ENCODE results near the gene FAM47C.

DNA sequence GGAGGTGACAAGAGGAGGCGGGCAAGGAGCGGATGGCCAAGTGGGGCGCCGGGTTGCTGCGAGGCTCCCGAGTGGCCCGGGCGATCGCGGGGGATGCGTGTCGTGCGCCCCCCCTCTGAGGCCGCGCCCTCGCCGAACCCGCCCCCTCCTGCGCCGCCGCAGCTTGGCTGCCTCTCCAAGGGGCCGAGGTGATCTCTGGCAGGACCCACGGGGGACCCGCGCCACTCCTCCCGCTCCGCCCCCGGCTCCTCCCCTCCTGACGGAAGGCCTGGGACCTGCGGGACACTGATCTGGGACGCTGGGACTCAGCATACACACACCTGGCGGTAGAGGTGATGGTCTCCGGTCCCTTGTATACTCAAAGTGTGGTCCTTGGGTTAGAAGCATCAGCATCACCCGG is 21.9 kb upstream of the FAM47C start:
- TF ChIP-seq, protein P1, sequence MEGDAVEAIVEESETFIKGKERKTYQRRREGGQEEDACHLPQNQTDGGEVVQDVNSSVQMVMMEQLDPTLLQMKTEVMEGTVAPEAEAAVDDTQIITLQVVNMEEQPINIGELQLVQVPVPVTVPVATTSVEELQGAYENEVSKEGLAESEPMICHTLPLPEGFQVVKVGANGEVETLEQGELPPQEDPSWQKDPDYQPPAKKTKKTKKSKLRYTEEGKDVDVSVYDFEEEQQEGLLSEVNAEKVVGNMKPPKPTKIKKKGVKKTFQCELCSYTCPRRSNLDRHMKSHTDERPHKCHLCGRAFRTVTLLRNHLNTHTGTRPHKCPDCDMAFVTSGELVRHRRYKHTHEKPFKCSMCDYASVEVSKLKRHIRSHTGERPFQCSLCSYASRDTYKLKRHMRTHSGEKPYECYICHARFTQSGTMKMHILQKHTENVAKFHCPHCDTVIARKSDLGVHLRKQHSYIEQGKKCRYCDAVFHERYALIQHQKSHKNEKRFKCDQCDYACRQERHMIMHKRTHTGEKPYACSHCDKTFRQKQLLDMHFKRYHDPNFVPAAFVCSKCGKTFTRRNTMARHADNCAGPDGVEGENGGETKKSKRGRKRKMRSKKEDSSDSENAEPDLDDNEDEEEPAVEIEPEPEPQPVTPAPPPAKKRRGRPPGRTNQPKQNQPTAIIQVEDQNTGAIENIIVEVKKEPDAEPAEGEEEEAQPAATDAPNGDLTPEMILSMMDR (IDR thresholded peaks at IDR 0.05; ENCODE audit: insufficient read depth, low read length), result no peak
- TF ChIP-seq GABPA (IDR thresholded peaks at IDR 0.05; ENCODE audit: low read depth), result no peak
- TF ChIP-seq, protein P2, sequence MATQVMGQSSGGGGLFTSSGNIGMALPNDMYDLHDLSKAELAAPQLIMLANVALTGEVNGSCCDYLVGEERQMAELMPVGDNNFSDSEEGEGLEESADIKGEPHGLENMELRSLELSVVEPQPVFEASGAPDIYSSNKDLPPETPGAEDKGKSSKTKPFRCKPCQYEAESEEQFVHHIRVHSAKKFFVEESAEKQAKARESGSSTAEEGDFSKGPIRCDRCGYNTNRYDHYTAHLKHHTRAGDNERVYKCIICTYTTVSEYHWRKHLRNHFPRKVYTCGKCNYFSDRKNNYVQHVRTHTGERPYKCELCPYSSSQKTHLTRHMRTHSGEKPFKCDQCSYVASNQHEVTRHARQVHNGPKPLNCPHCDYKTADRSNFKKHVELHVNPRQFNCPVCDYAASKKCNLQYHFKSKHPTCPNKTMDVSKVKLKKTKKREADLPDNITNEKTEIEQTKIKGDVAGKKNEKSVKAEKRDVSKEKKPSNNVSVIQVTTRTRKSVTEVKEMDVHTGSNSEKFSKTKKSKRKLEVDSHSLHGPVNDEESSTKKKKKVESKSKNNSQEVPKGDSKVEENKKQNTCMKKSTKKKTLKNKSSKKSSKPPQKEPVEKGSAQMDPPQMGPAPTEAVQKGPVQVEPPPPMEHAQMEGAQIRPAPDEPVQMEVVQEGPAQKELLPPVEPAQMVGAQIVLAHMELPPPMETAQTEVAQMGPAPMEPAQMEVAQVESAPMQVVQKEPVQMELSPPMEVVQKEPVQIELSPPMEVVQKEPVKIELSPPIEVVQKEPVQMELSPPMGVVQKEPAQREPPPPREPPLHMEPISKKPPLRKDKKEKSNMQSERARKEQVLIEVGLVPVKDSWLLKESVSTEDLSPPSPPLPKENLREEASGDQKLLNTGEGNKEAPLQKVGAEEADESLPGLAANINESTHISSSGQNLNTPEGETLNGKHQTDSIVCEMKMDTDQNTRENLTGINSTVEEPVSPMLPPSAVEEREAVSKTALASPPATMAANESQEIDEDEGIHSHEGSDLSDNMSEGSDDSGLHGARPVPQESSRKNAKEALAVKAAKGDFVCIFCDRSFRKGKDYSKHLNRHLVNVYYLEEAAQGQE (IDR thresholded peaks at IDR 0.05; ENCODE audit: insufficient replicate concordance, low read depth), result no peak
- TF ChIP-seq POLR2AphosphoS5 (IDR thresholded peaks at IDR 0.05; ENCODE audit: low read depth), result no peak

All from HL-60 (cell line).